MM.1S (cell line): ENCODE data around the gene NRG2.

ENCODE experiments used
- DNase-seq: peaks from one replicate; pipeline ENCODE4 v3.0.0-alpha.2; 2015
- H2AFZ ChIP-seq: fragments of 300-600 bp; sonication (generic); 2 replicates; pipeline ENCODE4 v1.6.0; 2016; ENCODE audit warnings: antibody characterized with exemption, low read length
- H3F3A ChIP-seq: fragments of 300-600 bp; sonication (generic); 2 replicates; pipeline ENCODE4 v1.6.1; 2016; ENCODE audit warnings: mild to moderate bottlenecking, antibody characterized with exemption, low read length, moderate library complexity, mixed read lengths; ENCODE audit not compliant: insufficient read depth
- H3K27ac ChIP-seq: fragments of 300-600 bp; sonication (generic); 2 replicates; pipeline ENCODE4 v1.5.1; 2016; ENCODE audit warnings: mild to moderate bottlenecking, low read length
- H3K27me3 ChIP-seq: fragments of 300-600 bp; sonication (generic); replicated peaks from 2 replicates; pipeline ENCODE4 v1.6.0; 2016; ENCODE audit warnings: low read length; ENCODE audit not compliant: insufficient read depth
- H3K36me3 ChIP-seq: fragments of 300-600 bp; sonication (generic); replicated peaks from 2 replicates; pipeline ENCODE4 v1.6.1; 2016; ENCODE audit warnings: mild to moderate bottlenecking, low read length, mixed read lengths; ENCODE audit not compliant: insufficient read depth
- H3K4me1 ChIP-seq: fragments of 300-600 bp; sonication (generic); 2 replicates; pipeline ENCODE4 v1.6.1; 2016; ENCODE audit warnings: low read length, mixed read lengths
- H3K4me2 ChIP-seq: fragments of 300-600 bp; sonication (generic); 2 replicates; pipeline ENCODE4 v1.6.0; 2016; ENCODE audit warnings: low read depth, low read length
- H3K4me3 ChIP-seq: fragments of 300-600 bp; sonication (generic); 2 replicates; pipeline ENCODE4 v1.5.1; 2016; ENCODE audit warnings: low read length, mixed read lengths
- H3K79me2 ChIP-seq: fragments of 300-600 bp; sonication (generic); 2 replicates; pipeline ENCODE4 v1.6.1; 2016; ENCODE audit warnings: mixed run types, low read length, mixed read lengths
- H3K9ac ChIP-seq: fragments of 300-600 bp; sonication (generic); 2 replicates; pipeline ENCODE4 v1.6.1; 2016; ENCODE audit warnings: low read length, mixed read lengths
- H3K9me2 ChIP-seq: fragments of 300-600 bp; sonication (generic); replicated peaks from 2 replicates; pipeline ENCODE4 v1.6.1; 2016; ENCODE audit warnings: mild to moderate bottlenecking, low read length, mixed read lengths; ENCODE audit not compliant: insufficient read depth
- H3K9me3 ChIP-seq: fragments of 300-600 bp; sonication (generic); replicated peaks from 2 replicates; pipeline ENCODE4 v1.6.1; 2016; ENCODE audit warnings: mild to moderate bottlenecking, low read length, mixed read lengths; ENCODE audit not compliant: insufficient read depth
- H4K20me1 ChIP-seq: fragments of 300-600 bp; sonication (generic); 2 replicates; pipeline ENCODE4 v1.6.1; 2016; ENCODE audit warnings: mild to moderate bottlenecking, low read length, moderate library complexity, mixed read lengths; ENCODE audit not compliant: insufficient read depth
- EZH2 ChIP-seq: fragments of 300-600 bp; sonication (generic); optimal IDR thresholded peaks from 2 replicates; pipeline ENCODE3; 2017; ENCODE audit warnings: low read depth, mild to moderate bottlenecking, antibody characterized with exemption, low read length, mixed read lengths
- EZH2phosphoT487 ChIP-seq: fragments of 300-600 bp; sonication (generic); IDR thresholded peaks from 2 replicates; pipeline ENCODE4 v1.6.1; 2018; ENCODE audit warnings: antibody characterized with exemption, low read length
- TF ChIP-seq, protein P1 (sequence below): fragments of 300-600 bp; sonication (generic); IDR thresholded peaks from 2 replicates; pipeline ENCODE4 v1.5.1; 2016; ENCODE audit warnings: antibody characterized with exemption, low read length, mixed read lengths

The NRG2 gene

DNA sequence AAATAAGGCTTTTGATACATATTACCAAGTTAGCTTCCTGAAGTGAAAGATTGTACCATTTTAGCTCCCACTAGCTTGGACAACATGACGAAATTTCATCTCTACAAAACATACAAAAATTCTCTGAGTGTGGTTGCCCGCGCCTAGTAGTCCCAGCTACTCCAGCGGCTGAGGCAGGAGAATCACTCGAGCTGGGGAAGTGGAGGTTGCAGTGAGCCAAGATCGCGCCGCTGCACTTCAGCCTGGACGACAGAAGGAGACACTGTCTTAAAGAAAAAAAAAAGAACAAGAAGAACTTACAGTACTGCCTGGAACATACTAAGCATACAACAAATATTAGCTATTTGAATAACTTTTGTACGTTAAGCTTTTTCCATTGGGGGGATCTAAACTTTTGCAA is 29.7 kb upstream of the NRG2 start:
- no peak overlapping the region for H3K27ac ChIP-seq
- no peak overlapping the region for H2AFZ ChIP-seq
- no peaks in the 10 kb centered on the region for H3K4me1 ChIP-seq
- TF ChIP-seq EZH2 (no peak), EZH2phosphoT487 (no peak)
- TF ChIP-seq, protein P1, sequence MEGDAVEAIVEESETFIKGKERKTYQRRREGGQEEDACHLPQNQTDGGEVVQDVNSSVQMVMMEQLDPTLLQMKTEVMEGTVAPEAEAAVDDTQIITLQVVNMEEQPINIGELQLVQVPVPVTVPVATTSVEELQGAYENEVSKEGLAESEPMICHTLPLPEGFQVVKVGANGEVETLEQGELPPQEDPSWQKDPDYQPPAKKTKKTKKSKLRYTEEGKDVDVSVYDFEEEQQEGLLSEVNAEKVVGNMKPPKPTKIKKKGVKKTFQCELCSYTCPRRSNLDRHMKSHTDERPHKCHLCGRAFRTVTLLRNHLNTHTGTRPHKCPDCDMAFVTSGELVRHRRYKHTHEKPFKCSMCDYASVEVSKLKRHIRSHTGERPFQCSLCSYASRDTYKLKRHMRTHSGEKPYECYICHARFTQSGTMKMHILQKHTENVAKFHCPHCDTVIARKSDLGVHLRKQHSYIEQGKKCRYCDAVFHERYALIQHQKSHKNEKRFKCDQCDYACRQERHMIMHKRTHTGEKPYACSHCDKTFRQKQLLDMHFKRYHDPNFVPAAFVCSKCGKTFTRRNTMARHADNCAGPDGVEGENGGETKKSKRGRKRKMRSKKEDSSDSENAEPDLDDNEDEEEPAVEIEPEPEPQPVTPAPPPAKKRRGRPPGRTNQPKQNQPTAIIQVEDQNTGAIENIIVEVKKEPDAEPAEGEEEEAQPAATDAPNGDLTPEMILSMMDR: no peak
- no peaks in the 10 kb centered on the region for H3K9me2 ChIP-seq
- no peak overlapping the region for H3K4me2 ChIP-seq
- H3K9me3 ChIP-seq: no peaks in the 10 kb centered on the region
- H3K27me3 ChIP-seq: no peaks in the 10 kb centered on the region
- H3K79me2 ChIP-seq: no peaks in the 10 kb centered on the region
- no peak overlapping the region for H3K9ac ChIP-seq
- no peaks in the 10 kb centered on the region for H4K20me1 ChIP-seq
- no peak for DNase-seq
- no peaks in the 10 kb centered on the region for H3F3A ChIP-seq
- no peak overlapping the region for H3K4me3 ChIP-seq
- no peaks in the 10 kb centered on the region for H3K36me3 ChIP-seq

DNA sequence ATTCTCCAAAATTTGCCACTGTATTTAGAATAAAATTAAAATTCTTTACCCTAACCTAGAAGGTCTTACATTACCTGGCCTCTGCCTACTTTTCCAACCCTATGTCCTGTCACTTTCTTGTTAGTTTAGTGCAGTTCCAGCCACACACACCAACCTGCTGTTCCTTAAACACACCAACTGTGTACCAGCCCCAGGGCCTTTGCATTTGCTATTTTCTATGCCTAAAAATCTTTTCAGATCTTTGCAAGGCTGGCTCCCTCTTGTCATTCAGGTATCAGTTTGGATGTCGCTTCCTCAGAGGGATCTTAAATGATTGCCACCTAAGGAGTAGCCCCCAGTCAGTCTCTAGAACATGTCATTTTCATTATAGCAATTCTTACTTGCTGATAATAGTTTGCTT is 17.7 kb upstream of the NRG2 start:
- no peak overlapping the region for H3K4me3 ChIP-seq
- H3K79me2 ChIP-seq: no peaks in the 10 kb centered on the region
- H3K27me3 ChIP-seq: no peaks in the 10 kb centered on the region
- no peaks in the 10 kb centered on the region for H3F3A ChIP-seq
- H3K4me1 ChIP-seq: no peaks in the 10 kb centered on the region
- no peaks in the 10 kb centered on the region for H4K20me1 ChIP-seq
- TF ChIP-seq EZH2 (no peak), EZH2phosphoT487 (no peak)
- TF ChIP-seq, protein P1: no peak
- DNase-seq: no peak
- H3K27ac ChIP-seq: no peak overlapping the region
- H3K9me2 ChIP-seq: no peaks in the 10 kb centered on the region
- no peaks in the 10 kb centered on the region for H3K9me3 ChIP-seq
- H2AFZ ChIP-seq: no peak overlapping the region
- H3K36me3 ChIP-seq: no peaks in the 10 kb centered on the region
- no peak overlapping the region for H3K4me2 ChIP-seq
- H3K9ac ChIP-seq: no peak overlapping the region

DNA sequence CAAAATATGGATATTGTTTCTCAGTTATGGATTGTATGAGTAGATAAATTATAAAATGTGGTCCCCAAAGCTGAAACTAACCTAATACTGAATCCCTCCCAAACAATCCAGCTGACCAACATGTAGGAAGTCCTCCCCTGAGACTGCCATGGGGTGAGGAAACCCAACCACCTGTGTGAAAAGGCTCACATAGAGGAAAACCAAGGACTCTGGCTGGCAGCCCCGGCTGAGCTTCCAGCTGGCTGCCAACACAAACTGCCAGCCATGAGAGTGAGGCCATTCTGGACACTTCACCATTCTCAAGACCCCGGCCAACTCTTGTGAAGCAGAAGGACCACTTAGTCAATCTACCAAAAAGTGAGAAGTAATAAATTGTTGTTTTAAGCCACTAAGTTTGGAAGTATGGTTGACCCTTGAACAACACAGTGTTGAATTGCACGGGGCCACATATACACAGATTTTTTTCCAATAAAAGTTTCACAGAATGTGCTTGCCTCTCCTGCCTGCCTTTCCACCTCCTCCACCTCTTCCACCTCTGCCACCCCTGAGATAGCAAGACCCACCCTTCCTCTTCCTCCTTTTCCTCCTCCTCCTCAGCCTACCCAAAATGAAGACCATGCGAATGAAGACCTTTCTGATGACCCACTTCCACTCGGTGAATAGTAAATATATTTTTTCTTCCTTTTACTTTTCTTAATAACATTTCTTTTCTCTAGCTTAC is 15.3 kb upstream of the NRG2 start:
- no peaks in the 10 kb centered on the region for H3K9me2 ChIP-seq
- no peaks in the 10 kb centered on the region for H3K9me3 ChIP-seq
- H3K4me2 ChIP-seq: no peak overlapping the region
- no peak overlapping the region for H2AFZ ChIP-seq
- DNase-seq: no peak
- H3K4me3 ChIP-seq: no peak overlapping the region
- no peaks in the 10 kb centered on the region for H3K4me1 ChIP-seq
- no peak overlapping the region for H3K27ac ChIP-seq
- no peaks in the 10 kb centered on the region for H4K20me1 ChIP-seq
- no peaks in the 10 kb centered on the region for H3K27me3 ChIP-seq
- H3K79me2 ChIP-seq: no peaks in the 10 kb centered on the region
- no peaks in the 10 kb centered on the region for H3K36me3 ChIP-seq
- TF ChIP-seq EZH2phosphoT487 (no peak), EZH2 (no peak)
- TF ChIP-seq, protein P1: no peak
- no peaks in the 10 kb centered on the region for H3F3A ChIP-seq
- no peak overlapping the region for H3K9ac ChIP-seq
